PFSK-1 (cell line): Measurements from ENCODE around the gene UGCG.

Experiments
- POLR2AphosphoS5 ChIP-seq: IDR thresholded peaks from 2 replicates; pipeline ENCODE4 v1.6.1; 2012; ENCODE audit warnings: low read depth, mild to moderate bottlenecking, control low read depth, low read length, moderate library complexity
- SIN3A ChIP-seq: IDR thresholded peaks from 2 replicates; pipeline ENCODE4 v1.6.1; 2012; ENCODE audit warnings: mild to moderate bottlenecking, low read length, moderate library complexity, borderline replicate concordance; ENCODE audit not compliant: insufficient read depth
- TAF1 ChIP-seq: IDR thresholded peaks from 2 replicates; pipeline ENCODE4 v1.6.1; 2012; ENCODE audit warnings: low read length, control low read depth, borderline replicate concordance; ENCODE audit not compliant: insufficient read depth
- TF ChIP-seq, protein P1 (sequence below), 2 experiments: IDR thresholded peaks; 2 replicates each; pipeline versions ENCODE4 v1.6.1 to v1.8.0; 2011 to 2012; ENCODE audit warnings: low read depth in 2 of 2, low read length in 2 of 2, control low read depth in 1 of 2, inconsistent platforms in 1 of 2, mild to moderate bottlenecking in 1 of 2, moderate library complexity in 1 of 2; ENCODE audit not compliant: insufficient read depth in 1 of 2

DNA sequence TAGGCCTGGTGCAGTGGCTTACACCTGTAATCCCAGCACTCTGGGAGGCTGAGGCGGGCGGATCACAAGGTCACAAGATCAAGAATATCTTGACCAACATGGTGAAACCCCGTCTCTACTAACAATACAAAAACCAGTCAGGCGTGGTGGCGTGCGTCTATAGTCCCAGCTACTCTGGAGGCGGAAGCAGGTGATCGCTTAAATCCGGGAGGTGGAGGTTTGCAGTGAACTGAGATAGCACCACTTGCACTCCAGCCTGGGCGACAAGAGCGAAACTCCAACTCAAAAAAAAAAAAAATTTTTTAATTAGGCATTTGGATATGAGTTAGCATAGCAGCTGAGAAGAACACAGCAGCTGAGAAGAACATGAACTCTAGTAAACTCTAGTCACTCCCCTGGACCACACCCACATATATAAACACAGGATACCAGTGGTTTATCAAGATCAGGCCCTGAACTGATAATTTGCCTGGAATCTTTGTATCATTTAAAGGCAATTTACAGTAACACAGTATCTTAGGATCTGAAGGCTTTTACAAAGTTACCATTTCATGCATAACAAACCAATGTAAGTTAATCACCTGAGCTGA, 4.6 kb upstream of the UGCG start:
- TF ChIP-seq, protein P1, sequence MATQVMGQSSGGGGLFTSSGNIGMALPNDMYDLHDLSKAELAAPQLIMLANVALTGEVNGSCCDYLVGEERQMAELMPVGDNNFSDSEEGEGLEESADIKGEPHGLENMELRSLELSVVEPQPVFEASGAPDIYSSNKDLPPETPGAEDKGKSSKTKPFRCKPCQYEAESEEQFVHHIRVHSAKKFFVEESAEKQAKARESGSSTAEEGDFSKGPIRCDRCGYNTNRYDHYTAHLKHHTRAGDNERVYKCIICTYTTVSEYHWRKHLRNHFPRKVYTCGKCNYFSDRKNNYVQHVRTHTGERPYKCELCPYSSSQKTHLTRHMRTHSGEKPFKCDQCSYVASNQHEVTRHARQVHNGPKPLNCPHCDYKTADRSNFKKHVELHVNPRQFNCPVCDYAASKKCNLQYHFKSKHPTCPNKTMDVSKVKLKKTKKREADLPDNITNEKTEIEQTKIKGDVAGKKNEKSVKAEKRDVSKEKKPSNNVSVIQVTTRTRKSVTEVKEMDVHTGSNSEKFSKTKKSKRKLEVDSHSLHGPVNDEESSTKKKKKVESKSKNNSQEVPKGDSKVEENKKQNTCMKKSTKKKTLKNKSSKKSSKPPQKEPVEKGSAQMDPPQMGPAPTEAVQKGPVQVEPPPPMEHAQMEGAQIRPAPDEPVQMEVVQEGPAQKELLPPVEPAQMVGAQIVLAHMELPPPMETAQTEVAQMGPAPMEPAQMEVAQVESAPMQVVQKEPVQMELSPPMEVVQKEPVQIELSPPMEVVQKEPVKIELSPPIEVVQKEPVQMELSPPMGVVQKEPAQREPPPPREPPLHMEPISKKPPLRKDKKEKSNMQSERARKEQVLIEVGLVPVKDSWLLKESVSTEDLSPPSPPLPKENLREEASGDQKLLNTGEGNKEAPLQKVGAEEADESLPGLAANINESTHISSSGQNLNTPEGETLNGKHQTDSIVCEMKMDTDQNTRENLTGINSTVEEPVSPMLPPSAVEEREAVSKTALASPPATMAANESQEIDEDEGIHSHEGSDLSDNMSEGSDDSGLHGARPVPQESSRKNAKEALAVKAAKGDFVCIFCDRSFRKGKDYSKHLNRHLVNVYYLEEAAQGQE (IDR thresholded peaks at IDR 0.05; ENCODE audit: insufficient read depth in 1 of 2, low read depth in 2 of 2, low read length in 2 of 2): no peak
- no peak for TF ChIP-seq POLR2AphosphoS5
- no peak for TF ChIP-seq SIN3A
- TF ChIP-seq TAF1: no peak
